NCI-H1105 treated with DMSO at 0.1 percent for 48 hours (cell line): ENCODE data around the gene TXNL1.
"Not testable (repeated sequence)": the region's sequence is repeated elsewhere in the genome, so short reads cannot be mapped to it uniquely, and the experiment has no call there.

Source experiments
- DNase-seq: peaks from one replicate; lab custom pipeline; 2025; lab: John Stamatoyannopoulos, UW

TXNL1 gene

GRCh38 chr18:56638232-56639103 is at the start of gene TXNL1:
Gene TXNL1 (minus strand): TSS chr18:56638592. CDS start chr18:56638440, 152 bp downstream.
- DNase-seq, result peak; percentile 99

- no peak for DNase-seq
Observed at GRCh38 chr18:56684277-56684676, 45.9 kb upstream of the TXNL1 start.

- DNase-seq, result no peak
Observed at GRCh38 chr18:56678836-56679565, 40.6 kb upstream of the TXNL1 start.

- DNase-seq, result no peak
Observed at GRCh38 chr18:56676639-56677038, 38.2 kb upstream of the TXNL1 start.

- no peak for DNase-seq
Observed at GRCh38 chr18:56672981-56673380, 34.6 kb upstream of the TXNL1 start.

GRCh38 chr18:56672391-56672790 is 34.0 kb upstream of the TXNL1 start:
- DNase-seq, result no peak

GRCh38 chr18:56662902-56663301 is 24.5 kb upstream of the TXNL1 start:
- no peak for DNase-seq

- DNase-seq, result no peak
Observed at GRCh38 chr18:56662502-56662901, 24.1 kb upstream of the TXNL1 start.

- DNase-seq, result no peak
Observed at GRCh38 chr18:56662063-56662408, 23.6 kb upstream of the TXNL1 start.

- no peak for DNase-seq
Observed at GRCh38 chr18:56661360-56662062, 23.1 kb upstream of the TXNL1 start.

GRCh38 chr18:56660655-56661054 is 22.3 kb upstream of the TXNL1 start:
- no peak for DNase-seq

- no peak for DNase-seq
Observed at GRCh38 chr18:56659111-56659510, 20.7 kb upstream of the TXNL1 start.

GRCh38 chr18:56658261-56658660 is 19.9 kb upstream of the TXNL1 start:
- DNase-seq, result no peak

- DNase-seq, result not testable (repeated sequence)
Observed at GRCh38 chr18:56654280-56654679, 15.9 kb upstream of the TXNL1 start.

GRCh38 chr18:56652802-56653201 is 14.4 kb upstream of the TXNL1 start:
- DNase-seq, result no peak

GRCh38 chr18:56651771-56652092 is 13.3 kb upstream of the TXNL1 start:
- DNase-seq, result no peak

GRCh38 chr18:56650944-56651770 is 12.8 kb upstream of the TXNL1 start, which contains the start of gene WDR7:
Gene WDR7 (plus strand): TSS chr18:56651359. CDS start chr18:56672516, 21,157 bp downstream.
- DNase-seq, result peak; percentile 99

GRCh38 chr18:56649996-56650395 is 11.6 kb upstream of the TXNL1 start:
- DNase-seq, result no peak

- DNase-seq, result no peak
Observed at GRCh38 chr18:56647951-56648893, 9.8 kb upstream of the TXNL1 start.

- DNase-seq, result no peak
Observed at GRCh38 chr18:56647071-56647470, 8.7 kb upstream of the TXNL1 start.
